ENCODE data around the gene MAP7.

The MAP7 gene

GRCh38 chr6:136470044-136470443 is 80.2 kb downstream of the MAP7 start:
- Histone ChIP-seq H3K36me3 (ENCODE audit: control insufficient read depth, insufficient read depth, low read length) (no peaks in the 10 kb centered on the region), H3K27me3 (ENCODE audit: control insufficient read depth, insufficient read depth, low read length) (no peaks in the 10 kb centered on the region), H3K9ac (ENCODE audit: low read length) (no peak overlapping the region), H3K4me3 (ENCODE audit: low read length) (no peak overlapping the region), H3K4me1 (ENCODE audit: control insufficient read depth, insufficient read depth, low read length) (no peaks in the 10 kb centered on the region), H3K27ac (ENCODE audit: low read depth, low read length) (no peak overlapping the region)

- H3K36me3 ChIP-seq (ENCODE audit: control insufficient read depth, insufficient read depth, low read length), result no peaks in the 10 kb centered on the region
- H3K4me3 ChIP-seq (ENCODE audit: low read length), result no peak overlapping the region
- H3K27ac ChIP-seq (ENCODE audit: low read depth, low read length), result no peak overlapping the region
- H3K27me3 ChIP-seq (ENCODE audit: control insufficient read depth, insufficient read depth, low read length), result no peaks in the 10 kb centered on the region
- H3K4me1 ChIP-seq (ENCODE audit: control insufficient read depth, insufficient read depth, low read length), result no peaks in the 10 kb centered on the region
- H3K9ac ChIP-seq (ENCODE audit: low read length), result no peak overlapping the region
Observed at GRCh38 chr6:136469154-136469553, 81.1 kb downstream of the MAP7 start.

- H3K4me1 ChIP-seq (ENCODE audit: control insufficient read depth, insufficient read depth, low read length), result no peaks in the 10 kb centered on the region
- no peak overlapping the region for H3K9ac ChIP-seq (ENCODE audit: low read length)
- H3K27me3 ChIP-seq (ENCODE audit: control insufficient read depth, insufficient read depth, low read length), result no peaks in the 10 kb centered on the region
- no peaks in the 10 kb centered on the region for H3K36me3 ChIP-seq (ENCODE audit: control insufficient read depth, insufficient read depth, low read length)
- H3K4me3 ChIP-seq (ENCODE audit: low read length), result no peak overlapping the region
- H3K27ac ChIP-seq (ENCODE audit: low read depth, low read length), result no peak overlapping the region
Observed at GRCh38 chr6:136468711-136469110, 81.5 kb downstream of the MAP7 start.

GRCh38 chr6:136467186-136467585 is 83.0 kb downstream of the MAP7 start:
- H3K4me3 ChIP-seq (ENCODE audit: low read length), result no peak overlapping the region
- H3K9ac ChIP-seq (ENCODE audit: low read length), result no peak overlapping the region
- no peaks in the 10 kb centered on the region for H3K27me3 ChIP-seq (ENCODE audit: control insufficient read depth, insufficient read depth, low read length)
- no peaks in the 10 kb centered on the region for H3K36me3 ChIP-seq (ENCODE audit: control insufficient read depth, insufficient read depth, low read length)
- H3K27ac ChIP-seq (ENCODE audit: low read depth, low read length), result no peak overlapping the region
- H3K4me1 ChIP-seq (ENCODE audit: control insufficient read depth, insufficient read depth, low read length), result no peaks in the 10 kb centered on the region

GRCh38 chr6:136466777-136467176 is 83.4 kb downstream of the MAP7 start:
- no peaks in the 10 kb centered on the region for H3K4me1 ChIP-seq (ENCODE audit: control insufficient read depth, insufficient read depth, low read length)
- H3K27me3 ChIP-seq (ENCODE audit: control insufficient read depth, insufficient read depth, low read length), result no peaks in the 10 kb centered on the region
- H3K27ac ChIP-seq (ENCODE audit: low read depth, low read length), result no peak overlapping the region
- H3K4me3 ChIP-seq (ENCODE audit: low read length), result no peak overlapping the region
- H3K36me3 ChIP-seq (ENCODE audit: control insufficient read depth, insufficient read depth, low read length), result no peaks in the 10 kb centered on the region
- H3K9ac ChIP-seq (ENCODE audit: low read length), result no peak overlapping the region

GRCh38 chr6:136465766-136466303 is 84.4 kb downstream of the MAP7 start:
- Histone ChIP-seq H3K27ac (ENCODE audit: low read depth, low read length) (no peak overlapping the region), H3K36me3 (ENCODE audit: control insufficient read depth, insufficient read depth, low read length) (no peaks in the 10 kb centered on the region), H3K9ac (ENCODE audit: low read length) (no peak overlapping the region), H3K4me3 (ENCODE audit: low read length) (no peak overlapping the region), H3K27me3 (ENCODE audit: control insufficient read depth, insufficient read depth, low read length) (no peaks in the 10 kb centered on the region), H3K4me1 (ENCODE audit: control insufficient read depth, insufficient read depth, low read length) (no peaks in the 10 kb centered on the region)

GRCh38 chr6:136464874-136465273 is 85.3 kb downstream of the MAP7 start:
- Histone ChIP-seq H3K27me3 (ENCODE audit: control insufficient read depth, insufficient read depth, low read length) (no peaks in the 10 kb centered on the region), H3K9ac (ENCODE audit: low read length) (no peak overlapping the region), H3K4me1 (ENCODE audit: control insufficient read depth, insufficient read depth, low read length) (no peaks in the 10 kb centered on the region), H3K27ac (ENCODE audit: low read depth, low read length) (no peak overlapping the region), H3K4me3 (ENCODE audit: low read length) (no peak overlapping the region), H3K36me3 (ENCODE audit: control insufficient read depth, insufficient read depth, low read length) (no peaks in the 10 kb centered on the region)

GRCh38 chr6:136464148-136464547 is 86.1 kb downstream of the MAP7 start:
- Histone ChIP-seq H3K4me1 (ENCODE audit: control insufficient read depth, insufficient read depth, low read length) (no peaks in the 10 kb centered on the region), H3K27ac (ENCODE audit: low read depth, low read length) (no peak overlapping the region), H3K4me3 (ENCODE audit: low read length) (no peak overlapping the region), H3K27me3 (ENCODE audit: control insufficient read depth, insufficient read depth, low read length) (no peaks in the 10 kb centered on the region), H3K36me3 (ENCODE audit: control insufficient read depth, insufficient read depth, low read length) (no peaks in the 10 kb centered on the region), H3K9ac (ENCODE audit: low read length) (no peak overlapping the region)

GRCh38 chr6:136463743-136464142 is 86.5 kb downstream of the MAP7 start:
- Histone ChIP-seq H3K27ac (ENCODE audit: low read depth, low read length) (no peak overlapping the region), H3K27me3 (ENCODE audit: control insufficient read depth, insufficient read depth, low read length) (no peaks in the 10 kb centered on the region), H3K9ac (ENCODE audit: low read length) (no peak overlapping the region), H3K4me1 (ENCODE audit: control insufficient read depth, insufficient read depth, low read length) (no peaks in the 10 kb centered on the region), H3K4me3 (ENCODE audit: low read length) (no peak overlapping the region), H3K36me3 (ENCODE audit: control insufficient read depth, insufficient read depth, low read length) (no peaks in the 10 kb centered on the region)

GRCh38 chr6:136446579-136447187 is 103.5 kb downstream of the MAP7 start:
- Histone ChIP-seq H3K4me1 (ENCODE audit: control insufficient read depth, insufficient read depth, low read length) (no peaks in the 10 kb centered on the region), H3K4me3 (ENCODE audit: low read length) (no peak overlapping the region), H3K36me3 (ENCODE audit: control insufficient read depth, insufficient read depth, low read length) (no peaks in the 10 kb centered on the region), H3K27me3 (ENCODE audit: control insufficient read depth, insufficient read depth, low read length) (no peaks in the 10 kb centered on the region), H3K27ac (ENCODE audit: low read depth, low read length) (no peak overlapping the region), H3K9ac (ENCODE audit: low read length) (no peak overlapping the region)

GRCh38 chr6:136446145-136446544 is 104.1 kb downstream of the MAP7 start:
- H3K4me3 ChIP-seq (ENCODE audit: low read length), result no peak overlapping the region
- no peak overlapping the region for H3K9ac ChIP-seq (ENCODE audit: low read length)
- no peaks in the 10 kb centered on the region for H3K27me3 ChIP-seq (ENCODE audit: control insufficient read depth, insufficient read depth, low read length)
- no peaks in the 10 kb centered on the region for H3K4me1 ChIP-seq (ENCODE audit: control insufficient read depth, insufficient read depth, low read length)
- H3K27ac ChIP-seq (ENCODE audit: low read depth, low read length), result no peak overlapping the region
- H3K36me3 ChIP-seq (ENCODE audit: control insufficient read depth, insufficient read depth, low read length), result no peaks in the 10 kb centered on the region

- Histone ChIP-seq H3K4me3 (ENCODE audit: low read length) (no peak overlapping the region), H3K4me1 (ENCODE audit: control insufficient read depth, insufficient read depth, low read length) (no peaks in the 10 kb centered on the region), H3K36me3 (ENCODE audit: control insufficient read depth, insufficient read depth, low read length) (no peaks in the 10 kb centered on the region), H3K27me3 (ENCODE audit: control insufficient read depth, insufficient read depth, low read length) (no peaks in the 10 kb centered on the region), H3K9ac (ENCODE audit: low read length) (no peak overlapping the region), H3K27ac (ENCODE audit: low read depth, low read length) (no peak overlapping the region)
Observed at GRCh38 chr6:136445063-136445462, 105.2 kb downstream of the MAP7 start.

GRCh38 chr6:136440203-136440602 is 110.0 kb downstream of the MAP7 start:
- Histone ChIP-seq H3K36me3 (ENCODE audit: control insufficient read depth, insufficient read depth, low read length) (no peaks in the 10 kb centered on the region), H3K27ac (ENCODE audit: low read depth, low read length) (no peak overlapping the region), H3K4me3 (ENCODE audit: low read length) (no peak overlapping the region), H3K4me1 (ENCODE audit: control insufficient read depth, insufficient read depth, low read length) (no peaks in the 10 kb centered on the region), H3K9ac (ENCODE audit: low read length) (no peak overlapping the region), H3K27me3 (ENCODE audit: control insufficient read depth, insufficient read depth, low read length) (no peaks in the 10 kb centered on the region)

Data from rectal smooth muscle tissue (tissue), 1 donor.